CD14-positive monocyte (primary cell): Measurements from ENCODE around the gene RSPH1. TPM values are rescaled to one million over a fixed set of nuclear protein-coding genes. Genes with fewer than 3 reads are reported as not detected.

Source experiments
- DNase-seq, 3 donors: peaks; one replicate each; pipeline ENCODE4 v3.0.0-alpha.2; 2011 to 2022
- H2AFZ ChIP-seq: 2 replicates; pipeline ENCODE4 v1.6.0; 2012; ENCODE audit warnings: mild to moderate bottlenecking, low read depth, low read length, inconsistent platforms; ENCODE audit not compliant: insufficient read depth, poor library complexity, severe bottlenecking
- H3K27ac ChIP-seq, 2 donors: 1 replicate in 1 of 2; 2 replicates in 1 of 2; pipeline ENCODE4 v1.5.1; 2012 to 2013; ENCODE audit warnings: low read length in 2 of 2, control low read depth in 1 of 2, inconsistent platforms in 1 of 2, low read depth in 1 of 2, mild to moderate bottlenecking in 1 of 2
- H3K27me3 ChIP-seq, 2 donors: one replicate each; pipeline versions ENCODE4 v1.6.0 to v1.6.1; 2011 to 2013; ENCODE audit warnings: low read length in 2 of 2; ENCODE audit not compliant: control insufficient read depth in 2 of 2, insufficient read depth in 2 of 2
- H3K36me3 ChIP-seq, 2 donors: replicated peaks in 1 of 2; 1 replicate in 1 of 2; 2 replicates in 1 of 2; pipeline versions ENCODE4 v1.5.1 to v1.6.1; 2012 to 2013; ENCODE audit warnings: low read length in 2 of 2, control low read depth in 1 of 2, inconsistent platforms in 1 of 2, mild to moderate bottlenecking in 1 of 2; ENCODE audit not compliant: insufficient read depth in 2 of 2, control insufficient read depth in 1 of 2
- H3K4me1 ChIP-seq, 2 donors: 1 replicate in 1 of 2; 2 replicates in 1 of 2; pipeline versions ENCODE4 v1.5.1 to v1.6.1; 2012 to 2013; ENCODE audit warnings: low read length in 2 of 2, control low read depth in 1 of 2, inconsistent platforms in 1 of 2, mild to moderate bottlenecking in 1 of 2, moderate library complexity in 1 of 2; ENCODE audit not compliant: insufficient read depth in 2 of 2, control insufficient read depth in 1 of 2
- H3K4me2 ChIP-seq: replicated peaks from 2 replicates; pipeline ENCODE3; 2012; ENCODE audit warnings: low read length, moderate library complexity, mild to moderate bottlenecking; ENCODE audit not compliant: poor library complexity, severe bottlenecking; ENCODE audit errors: extremely low read depth
- H3K4me3 ChIP-seq, 3 experiments: fragments of 200-600 bp in 1 of 3; sonication (generic) in 1 of 3; replicated peaks in 1 of 3; 1 replicate in 2 of 3; 2 replicates in 1 of 3; pipeline ENCODE4 v1.5.1; 2011 to 2013; ENCODE audit warnings: low read length in 3 of 3, mild to moderate bottlenecking in 3 of 3, control low read depth in 2 of 3, low read depth in 2 of 3, inconsistent platforms in 1 of 3, moderate library complexity in 1 of 3
- H3K79me2 ChIP-seq: 2 replicates; pipeline ENCODE4 v1.6.0; 2012; ENCODE audit warnings: mild to moderate bottlenecking, control low read depth, inconsistent platforms, low read length, moderate library complexity; ENCODE audit not compliant: insufficient read depth
- H3K9ac ChIP-seq: 2 replicates; pipeline ENCODE4 v1.6.0; 2017; ENCODE audit warnings: low read length, mild to moderate bottlenecking; ENCODE audit not compliant: insufficient read depth, poor library complexity, severe bottlenecking
- H3K9me3 ChIP-seq, 2 donors: replicated peaks in 1 of 2; 1 replicate in 1 of 2; 2 replicates in 1 of 2; pipeline versions ENCODE4 v1.5.1 to v1.6.1; 2012 to 2013; ENCODE audit warnings: low read length in 2 of 2, control low read depth in 1 of 2; ENCODE audit not compliant: control insufficient read depth in 1 of 2, insufficient read depth in 1 of 2
- H4K20me1 ChIP-seq: 2 replicates; pipeline ENCODE4 v1.6.0; 2012; ENCODE audit warnings: mild to moderate bottlenecking, low read length, control low read depth, moderate library complexity; ENCODE audit not compliant: insufficient read depth
- H3K27ac Mint-ChIP-seq, 7 donors: one replicate each; pipeline ENCODE4 v1.8.0; 2020; ENCODE audit warnings: mild to moderate bottlenecking in 7 of 7, mixed read lengths in 7 of 7, moderate library complexity in 6 of 7, inconsistent platforms in 2 of 7
- H3K27me3 Mint-ChIP-seq, 3 donors: one replicate each; pipeline ENCODE4 v1.8.0; 2021 to 2022; ENCODE audit warnings: low read depth in 3 of 3, mild to moderate bottlenecking in 3 of 3, mixed read lengths in 3 of 3, moderate library complexity in 3 of 3, inconsistent platforms in 1 of 3
- H3K36me3 Mint-ChIP-seq, 2 donors: one replicate each; pipeline ENCODE4 v1.8.0; 2020; ENCODE audit warnings: mixed read lengths in 2 of 2, inconsistent platforms in 1 of 2, mild to moderate bottlenecking in 1 of 2
- H3K4me1 Mint-ChIP-seq: one replicate; pipeline ENCODE4 v1.8.0; 2020; ENCODE audit warnings: mild to moderate bottlenecking, mixed read lengths
- H3K4me3 Mint-ChIP-seq, 2 donors: one replicate each; pipeline ENCODE4 v1.8.0; 2020; ENCODE audit warnings: mild to moderate bottlenecking in 2 of 2, mixed read lengths in 2 of 2, moderate library complexity in 1 of 2
- H3K9me3 Mint-ChIP-seq, 7 donors: one replicate each; pipeline ENCODE4 v1.8.0; 2020 to 2022; ENCODE audit warnings: mixed read lengths in 7 of 7, mild to moderate bottlenecking in 6 of 7, moderate library complexity in 6 of 7, inconsistent platforms in 2 of 7
- CTCF ChIP-seq: fragments of 200-600 bp; IDR thresholded peaks from one replicate; pipeline ENCODE4 v1.8.0; 2022; ENCODE audit warnings: antibody characterized with exemption, mild to moderate bottlenecking
- WGBS: methylation state at CpG from one replicate; pipeline ENCODE4 v1.1.5; 2013; ENCODE audit warnings: missing lambda C conversion rate; ENCODE audit not compliant: insufficient coverage; 5-methylcytosine and 5-hydroxymethylcytosine counted together
- intact Hi-C, 2 donors: fragments of 100-400 bp; cut with micrococcal nuclease; formaldehyde crosslinking; loops; one replicate each; pipeline versions ENCODE4 v1.15.0 to v1.15.1; 2023
- polyA plus RNA-seq, 3 donors: library from polyadenylated mRNA; depleted of rRNA in 1 of 3; unstranded in 2 of 3; stranded (reverse) in 1 of 3; fragments of 300-500 nt in 2 of 3; fragments of >200 nt in 1 of 3; fragmentation: Illumina TruSeq in 2 of 3; gene quantifications; 1 replicate in 2 of 3; 2 replicates in 1 of 3; pipeline ENCODE4 v1.2.3, GENCODE V29; 2012 to 2021

The RSPH1 gene
- polyA plus RNA-seq, 3 donors: 0.03 TPM; not detected in 2

GRCh38 chr21:42480736-42481135 is 15.3 kb downstream of the RSPH1 start:
- WGBS: 89% methylated on average over 8 of the region's 10 CpGs
- Mint-ChIP-seq H3K36me3 (no peaks in the 10 kb centered on the region), H3K4me1 (no peaks in the 10 kb centered on the region), H3K27me3 (peaks cover 0 to 11% (median 2%) of the 10 kb centered on the region in 3 donors), H3K27ac (no peak overlapping the region), H3K9me3 (peaks cover 0 to 1% (median 0%) of the 10 kb centered on the region in 7 donors), H3K4me3 (no peak overlapping the region)
- intact Hi-C loops: no loop called here
- no peaks in the 10 kb centered on the region for H3K79me2 ChIP-seq
- no peak overlapping the region for H3K27ac ChIP-seq
- no peaks in the 10 kb centered on the region for H4K20me1 ChIP-seq
- H3K4me1 ChIP-seq: no peaks in the 10 kb centered on the region
- H3K36me3 ChIP-seq: no peaks in the 10 kb centered on the region
- H3K9ac ChIP-seq: no peak overlapping the region
- H3K4me2 ChIP-seq: no peak overlapping the region
- TF ChIP-seq CTCF: no peak
- H3K4me3 ChIP-seq: no peak overlapping the region
- DNase-seq: no peak
- H3K27me3 ChIP-seq: no peaks in the 10 kb centered on the region
- H3K9me3 ChIP-seq: no peaks in the 10 kb centered on the region
- H2AFZ ChIP-seq: no peak overlapping the region

GRCh38 chr21:42479582-42479981 is 16.4 kb downstream of the RSPH1 start:
- TF ChIP-seq CTCF: no peak
- no peaks in the 10 kb centered on the region for H4K20me1 ChIP-seq
- no peaks in the 10 kb centered on the region for H3K36me3 Mint-ChIP-seq
- H3K79me2 ChIP-seq: no peaks in the 10 kb centered on the region
- no peak overlapping the region for H3K4me3 ChIP-seq
- H3K4me2 ChIP-seq: no peak overlapping the region
- no CpG with 5 or more reads among the region's 5 CpGs for WGBS
- H3K27me3 Mint-ChIP-seq: peaks cover 0 to 11% (median 2%) of the 10 kb centered on the region in 3 donors
- intact Hi-C loops: no loop called here
- no peak overlapping the region for H3K27ac ChIP-seq
- no peaks in the 10 kb centered on the region for H3K4me1 ChIP-seq
- H3K27me3 ChIP-seq: no peaks in the 10 kb centered on the region
- no peak for DNase-seq
- H3K27ac Mint-ChIP-seq: no peak overlapping the region
- H3K9ac ChIP-seq: no peak overlapping the region
- no peaks in the 10 kb centered on the region for H3K4me1 Mint-ChIP-seq
- H3K9me3 ChIP-seq: no peaks in the 10 kb centered on the region
- H2AFZ ChIP-seq: no peak overlapping the region
- no peak overlapping the region for H3K4me3 Mint-ChIP-seq
- peaks cover 0 to 1% (median 0%) of the 10 kb centered on the region in 7 donors for H3K9me3 Mint-ChIP-seq
- H3K36me3 ChIP-seq: no peaks in the 10 kb centered on the region
